ENCODE data around the gene ARHGAP15. TPM values are rescaled to one million over a fixed set of nuclear protein-coding genes. Genes with fewer than 3 reads are reported as not detected.

Gene ARHGAP15
- total RNA-seq, 1 experiment from 2014 or later: 0.41 TPM

DNA sequence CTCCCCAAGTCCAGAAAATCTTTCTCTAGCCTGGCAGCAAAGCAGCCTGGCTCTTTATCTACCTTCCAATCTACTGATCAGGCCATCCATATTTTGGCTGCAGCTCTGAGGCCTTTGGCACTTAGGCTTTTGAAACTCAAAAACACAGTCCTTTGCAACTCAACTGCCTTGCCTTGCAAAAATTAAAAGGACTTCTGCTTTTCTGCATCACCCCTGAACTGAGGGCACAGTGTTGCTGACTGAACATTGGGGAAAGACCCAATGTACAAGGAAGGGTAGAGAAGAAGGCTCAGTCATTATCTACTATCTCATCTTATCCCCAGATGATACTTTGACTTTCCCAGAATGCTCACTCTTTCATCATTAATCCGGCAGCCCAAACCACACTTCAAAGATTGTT lies 625.5 kb downstream of the ARHGAP15 start:
- in situ Hi-C loops (cut with HindIII; ENCODE audit: low pct_unique_long_range_greater_than_20kb, low sequenced_read_pairs): no loop called here
- no peaks in the 10 kb centered on the region for H3K36me3 ChIP-seq (ENCODE audit: control insufficient read depth, insufficient read depth, low read length)
- ChIA-PET POLR2A (no interaction called here), CTCF (no interaction called here)
- H3K9me3 ChIP-seq (ENCODE audit: control insufficient read depth, insufficient read depth, low read depth, low read length): no peaks in the 10 kb centered on the region
- BruUV-seq (replicated peaks): no TSS peak
- intact Hi-C loops (cut with micrococcal nuclease; ENCODE audit: unreplicated experiment): no loop called here
- no peak overlapping the region for H3K4me3 ChIP-seq (ENCODE audit: low read depth in 2 of 2, low read length in 2 of 2)
- H3K4me1 ChIP-seq (ENCODE audit: control insufficient read depth, insufficient read depth, low read length): no peaks in the 10 kb centered on the region
- TF ChIP-seq, protein P1, sequence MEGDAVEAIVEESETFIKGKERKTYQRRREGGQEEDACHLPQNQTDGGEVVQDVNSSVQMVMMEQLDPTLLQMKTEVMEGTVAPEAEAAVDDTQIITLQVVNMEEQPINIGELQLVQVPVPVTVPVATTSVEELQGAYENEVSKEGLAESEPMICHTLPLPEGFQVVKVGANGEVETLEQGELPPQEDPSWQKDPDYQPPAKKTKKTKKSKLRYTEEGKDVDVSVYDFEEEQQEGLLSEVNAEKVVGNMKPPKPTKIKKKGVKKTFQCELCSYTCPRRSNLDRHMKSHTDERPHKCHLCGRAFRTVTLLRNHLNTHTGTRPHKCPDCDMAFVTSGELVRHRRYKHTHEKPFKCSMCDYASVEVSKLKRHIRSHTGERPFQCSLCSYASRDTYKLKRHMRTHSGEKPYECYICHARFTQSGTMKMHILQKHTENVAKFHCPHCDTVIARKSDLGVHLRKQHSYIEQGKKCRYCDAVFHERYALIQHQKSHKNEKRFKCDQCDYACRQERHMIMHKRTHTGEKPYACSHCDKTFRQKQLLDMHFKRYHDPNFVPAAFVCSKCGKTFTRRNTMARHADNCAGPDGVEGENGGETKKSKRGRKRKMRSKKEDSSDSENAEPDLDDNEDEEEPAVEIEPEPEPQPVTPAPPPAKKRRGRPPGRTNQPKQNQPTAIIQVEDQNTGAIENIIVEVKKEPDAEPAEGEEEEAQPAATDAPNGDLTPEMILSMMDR (IDR thresholded peaks at IDR 0.05): no peak
- TF ChIP-seq TCF7L2 (IDR thresholded peaks at IDR 0.05; ENCODE audit: low read depth, low read length) (no peak), POLR2AphosphoS5 (IDR thresholded peaks at IDR 0.05; ENCODE audit: low read depth, low read length) (no peak), SIN3A (IDR thresholded peaks at IDR 0.05; ENCODE audit: borderline replicate concordance, insufficient read depth, low read depth, low read length) (no peak)
- TF ChIP-seq, protein P2, sequence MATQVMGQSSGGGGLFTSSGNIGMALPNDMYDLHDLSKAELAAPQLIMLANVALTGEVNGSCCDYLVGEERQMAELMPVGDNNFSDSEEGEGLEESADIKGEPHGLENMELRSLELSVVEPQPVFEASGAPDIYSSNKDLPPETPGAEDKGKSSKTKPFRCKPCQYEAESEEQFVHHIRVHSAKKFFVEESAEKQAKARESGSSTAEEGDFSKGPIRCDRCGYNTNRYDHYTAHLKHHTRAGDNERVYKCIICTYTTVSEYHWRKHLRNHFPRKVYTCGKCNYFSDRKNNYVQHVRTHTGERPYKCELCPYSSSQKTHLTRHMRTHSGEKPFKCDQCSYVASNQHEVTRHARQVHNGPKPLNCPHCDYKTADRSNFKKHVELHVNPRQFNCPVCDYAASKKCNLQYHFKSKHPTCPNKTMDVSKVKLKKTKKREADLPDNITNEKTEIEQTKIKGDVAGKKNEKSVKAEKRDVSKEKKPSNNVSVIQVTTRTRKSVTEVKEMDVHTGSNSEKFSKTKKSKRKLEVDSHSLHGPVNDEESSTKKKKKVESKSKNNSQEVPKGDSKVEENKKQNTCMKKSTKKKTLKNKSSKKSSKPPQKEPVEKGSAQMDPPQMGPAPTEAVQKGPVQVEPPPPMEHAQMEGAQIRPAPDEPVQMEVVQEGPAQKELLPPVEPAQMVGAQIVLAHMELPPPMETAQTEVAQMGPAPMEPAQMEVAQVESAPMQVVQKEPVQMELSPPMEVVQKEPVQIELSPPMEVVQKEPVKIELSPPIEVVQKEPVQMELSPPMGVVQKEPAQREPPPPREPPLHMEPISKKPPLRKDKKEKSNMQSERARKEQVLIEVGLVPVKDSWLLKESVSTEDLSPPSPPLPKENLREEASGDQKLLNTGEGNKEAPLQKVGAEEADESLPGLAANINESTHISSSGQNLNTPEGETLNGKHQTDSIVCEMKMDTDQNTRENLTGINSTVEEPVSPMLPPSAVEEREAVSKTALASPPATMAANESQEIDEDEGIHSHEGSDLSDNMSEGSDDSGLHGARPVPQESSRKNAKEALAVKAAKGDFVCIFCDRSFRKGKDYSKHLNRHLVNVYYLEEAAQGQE (IDR thresholded peaks at IDR 0.05; ENCODE audit: insufficient read depth in 1 of 2, low read depth in 2 of 2, low read length in 1 of 2): no peak
- no peaks in the 10 kb centered on the region for H3K27me3 ChIP-seq (ENCODE audit: control insufficient read depth, insufficient read depth, low read length)
- no peak for DNase-seq (ENCODE audit: low read depth, low spot score)
- ATAC-seq: no peak
- no peak overlapping the region for H3K27ac ChIP-seq (ENCODE audit: low read length)

GRCh38 chr2:143758629-143759330 lies 629.6 kb downstream of the ARHGAP15 start:
- H3K36me3 ChIP-seq (ENCODE audit: control insufficient read depth, insufficient read depth, low read length): no peaks in the 10 kb centered on the region
- ChIA-PET POLR2A (no interaction called here), CTCF (no interaction called here)
- no peak for DNase-seq (ENCODE audit: low read depth, low spot score)
- no peak for ATAC-seq
- TF ChIP-seq POLR2AphosphoS5 (IDR thresholded peaks at IDR 0.05; ENCODE audit: low read depth, low read length) (no peak), SIN3A (IDR thresholded peaks at IDR 0.05; ENCODE audit: borderline replicate concordance, insufficient read depth, low read depth, low read length) (no peak), TCF7L2 (IDR thresholded peaks at IDR 0.05; ENCODE audit: low read depth, low read length) (no peak)
- BruUV-seq (replicated peaks): no TSS peak
- no peak overlapping the region for H3K27ac ChIP-seq (ENCODE audit: low read length)
- H3K27me3 ChIP-seq (ENCODE audit: control insufficient read depth, insufficient read depth, low read length): no peaks in the 10 kb centered on the region
- intact Hi-C loops (cut with micrococcal nuclease; ENCODE audit: unreplicated experiment): no loop called here
- H3K4me3 ChIP-seq (ENCODE audit: low read depth in 2 of 2, low read length in 2 of 2): no peak overlapping the region
- in situ Hi-C loops (cut with HindIII; ENCODE audit: low pct_unique_long_range_greater_than_20kb, low sequenced_read_pairs): no loop called here
- H3K9me3 ChIP-seq (ENCODE audit: control insufficient read depth, insufficient read depth, low read depth, low read length): no peaks in the 10 kb centered on the region
- no peaks in the 10 kb centered on the region for H3K4me1 ChIP-seq (ENCODE audit: control insufficient read depth, insufficient read depth, low read length)

- in situ Hi-C loops (cut with HindIII; ENCODE audit: low pct_unique_long_range_greater_than_20kb, low sequenced_read_pairs): no loop called here
- Histone ChIP-seq H3K27me3 (ENCODE audit: control insufficient read depth, insufficient read depth, low read length) (no peaks in the 10 kb centered on the region), H3K9me3 (ENCODE audit: control insufficient read depth, insufficient read depth, low read depth, low read length) (no peaks in the 10 kb centered on the region), H3K36me3 (ENCODE audit: control insufficient read depth, insufficient read depth, low read length) (no peaks in the 10 kb centered on the region), H3K4me3 (ENCODE audit: low read depth in 2 of 2, low read length in 2 of 2) (no peak overlapping the region), H3K4me1 (ENCODE audit: control insufficient read depth, insufficient read depth, low read length) (no peaks in the 10 kb centered on the region), H3K27ac (ENCODE audit: low read length) (no peak overlapping the region)
- TF ChIP-seq TCF7L2 (IDR thresholded peaks at IDR 0.05; ENCODE audit: low read depth, low read length) (no peak), SIN3A (IDR thresholded peaks at IDR 0.05; ENCODE audit: borderline replicate concordance, insufficient read depth, low read depth, low read length) (no peak), POLR2AphosphoS5 (IDR thresholded peaks at IDR 0.05; ENCODE audit: low read depth, low read length) (no peak)
- TF ChIP-seq, protein P1 (IDR thresholded peaks at IDR 0.05): no peak
- TF ChIP-seq, protein P2 (IDR thresholded peaks at IDR 0.05; ENCODE audit: insufficient read depth in 1 of 2, low read depth in 2 of 2, low read length in 1 of 2): no peak
- intact Hi-C loops (cut with micrococcal nuclease; ENCODE audit: unreplicated experiment): no loop called here
- no TSS peak for BruUV-seq (replicated peaks)
- ChIA-PET CTCF (no interaction called here), POLR2A (no interaction called here)
- DNase-seq (ENCODE audit: low read depth, low spot score) (no peak), ATAC-seq (no peak)
These were observed 630.2 kb downstream of the ARHGAP15 start for GRCh38 chr2:143759455-143759854.
